K562 (cell line): Measurements from ENCODE around the gene DOK3. TPM values are rescaled to one million over a fixed set of nuclear protein-coding genes. Genes with fewer than 3 reads are reported as not detected.

Experiments used
- ATAC-seq: fragments of 200-7000 bp; cut with Tn5 transposase; 3 replicates; pipeline ENCODE4 v1.9.1; 2020; ENCODE audit warnings: moderate library complexity
- BruUV-seq: library from RNA; stranded (reverse); fragments of 400-500 nt; replicated peaks from 2 replicates; lab custom pipeline; 2021; lab: Mats Ljungman, UMichigan
- CTCF ChIA-PET: fragments of 300-600 bp; formaldehyde crosslinking; extraction: SDS; loops from one replicate; lab custom pipeline; 2021; ENCODE audit warnings: low intra/inter-chr PET ratio; lab: Yijun Ruan, JAX
- POLR2A ChIA-PET: fragments of 300-600, 350-650 bp; sonication (Branson Sonifier 250); formaldehyde crosslinking; extraction: SDS; loops from one replicate; lab custom pipeline; 2021; ENCODE audit warnings: antibody characterized with exemption, inconsistent platforms; lab: Yijun Ruan, JAX
- DNase-seq, 4 experiments: peaks; one replicate each; pipeline versions ENCODE4 v3.0.0 to v3.0.0-alpha.2; 2011 to 2018; ENCODE audit warnings: low spot score in 3 of 4, mixed read lengths in 3 of 4; ENCODE audit errors: extremely low read depth in 1 of 4
- FAIRE-seq: peaks from 2 replicates; lab custom pipeline; 2011; peaks lifted over from hg19 to GRCh38; lab: Jason Lieb, UNC
- H2AFZ ChIP-seq: 2 replicates; pipeline ENCODE4 v1.6.0; 2011; ENCODE audit warnings: low read depth, low read length, control low read depth, inconsistent platforms
- H3K27ac ChIP-seq: fragments of 200-600 bp; 3 replicates; pipeline ENCODE4 v1.8.0; 2011; ENCODE audit warnings: low read depth, mild to moderate bottlenecking, control low read depth, inconsistent platforms, low read length, moderate library complexity, mixed read lengths; ENCODE audit errors: extremely low read depth
- H3K27me3 ChIP-seq, 2 experiments: fragments of 300-600 bp in 1 of 2; 2 replicates in 1 of 2; 3 replicates in 1 of 2; pipeline versions ENCODE4 v1.6.0 to v1.8.0; 2011; ENCODE audit warnings: inconsistent platforms in 2 of 2, low read length in 2 of 2, mild to moderate bottlenecking in 1 of 2, mixed read lengths in 1 of 2, moderate library complexity in 1 of 2; ENCODE audit not compliant: control insufficient read depth in 2 of 2, insufficient read depth in 2 of 2
- H3K36me3 ChIP-seq: fragments of 300-600 bp; 3 replicates; pipeline ENCODE4 v1.8.0; 2011; ENCODE audit warnings: mild to moderate bottlenecking, low read length, inconsistent platforms; ENCODE audit not compliant: control insufficient read depth, insufficient read depth
- H3K4me1 ChIP-seq, 2 experiments: fragments of 200-600 bp in 1 of 2; replicated peaks in 1 of 2; 2 replicates in 1 of 2; 3 replicates in 1 of 2; pipeline versions ENCODE4 v1.5.1 to v1.8.0; 2011; ENCODE audit warnings: inconsistent platforms in 2 of 2, low read length in 2 of 2, mild to moderate bottlenecking in 1 of 2, mixed read lengths in 1 of 2, moderate library complexity in 1 of 2; ENCODE audit not compliant: control insufficient read depth in 2 of 2, insufficient read depth in 2 of 2
- H3K4me2 ChIP-seq: 2 replicates; pipeline ENCODE4 v1.6.1; 2011; ENCODE audit warnings: low read length, control low read depth, inconsistent platforms, mixed read lengths; ENCODE audit not compliant: insufficient read depth
- H3K4me3 ChIP-seq: fragments of 200-600 bp; sonication (generic), shearing (Covaris generic); 2 replicates; pipeline ENCODE4 v1.5.1; 2016; ENCODE audit warnings: control low read depth, inconsistent platforms
- H3K79me2 ChIP-seq: fragments of 200-600 bp; 3 replicates; pipeline ENCODE4 v1.8.0; 2011; ENCODE audit warnings: low read length, inconsistent platforms; ENCODE audit not compliant: control insufficient read depth, insufficient read depth
- H3K9ac ChIP-seq, 2 experiments: 2 replicates each; pipeline versions ENCODE4 v1.6.0 to v1.6.1; 2011; ENCODE audit warnings: low read depth in 2 of 2, low read length in 2 of 2, control low read depth in 1 of 2, inconsistent platforms in 1 of 2, mild to moderate bottlenecking in 1 of 2, mixed read lengths in 1 of 2; ENCODE audit not compliant: insufficient read depth in 1 of 2
- H3K9me1 ChIP-seq: one replicate; pipeline ENCODE4 v1.6.0; 2011; ENCODE audit warnings: inconsistent platforms, mild to moderate bottlenecking, low read length, moderate library complexity; ENCODE audit not compliant: control insufficient read depth, insufficient read depth
- H3K9me3 ChIP-seq: replicated peaks from 2 replicates; pipeline ENCODE4 v1.5.1; 2011; ENCODE audit warnings: low read depth, low read length, inconsistent platforms; ENCODE audit not compliant: control insufficient read depth, insufficient read depth
- H4K20me1 ChIP-seq: replicated peaks from 2 replicates; pipeline ENCODE4 v1.6.1; 2011; ENCODE audit warnings: low read length, inconsistent platforms, mixed read lengths; ENCODE audit not compliant: control insufficient read depth, insufficient read depth
- CTCF ChIP-seq, 3 experiments: IDR thresholded peaks in 2 of 3; conservative IDR thresholded peaks in 1 of 3; 2 replicates each; pipeline ENCODE4 v1.5.1; 2011 to 2012; ENCODE audit warnings: low read length in 3 of 3, mild to moderate bottlenecking in 3 of 3, control low read depth in 2 of 3, improper control_type of control experiment in 1 of 3, inconsistent platforms in 1 of 3, low read depth in 1 of 3, mixed read lengths in 1 of 3, moderate library complexity in 1 of 3; ENCODE audit not compliant: insufficient read depth in 2 of 3
- ERF ChIP-seq: fragments of 450-650 bp; formaldehyde crosslinking; IDR thresholded peaks from 2 replicates; pipeline ENCODE4 v1.4.0; 2020; ENCODE audit warnings: mild to moderate bottlenecking, mixed read lengths
- ETS2 ChIP-seq: IDR thresholded peaks from 2 replicates; pipeline ENCODE4 v1.6.1; 2016; ENCODE audit warnings: borderline replicate concordance, missing genetic modification characterization, mild to moderate bottlenecking, moderate library complexity, missing compliant biosample characterization; ENCODE audit not compliant: poor library complexity, severe bottlenecking
- GABPB2 ChIP-seq: fragments of 250-450 bp; sonication (Bioruptor Pico); conservative IDR thresholded peaks from 2 replicates; pipeline ENCODE4 v1.5.1; 2021; ENCODE audit warnings: mild to moderate bottlenecking
- KAT7 ChIP-seq: sonication (generic); formaldehyde crosslinking; IDR thresholded peaks from 2 replicates; pipeline ENCODE4 v1.8.0; 2022; ENCODE audit warnings: missing genetic modification reagents, mild to moderate bottlenecking, borderline replicate concordance
- MCM5 ChIP-seq: fragments of 450-650 bp; IDR thresholded peaks from 2 replicates; pipeline ENCODE4 v1.6.1; 2016; ENCODE audit warnings: low read depth
- MCM7 ChIP-seq, 2 experiments: fragments of 450-650 bp; IDR thresholded peaks; 2 replicates each; pipeline ENCODE4 v1.6.1; 2016 to 2018
- THRB ChIP-seq: fragments of 450-650 bp; formaldehyde crosslinking; conservative IDR thresholded peaks from 2 replicates; pipeline ENCODE4 v1.4.0; 2022; ENCODE audit warnings: mild to moderate bottlenecking, missing genetic modification characterization
- ZNF436 ChIP-seq: fragments of 250-450, 450-650 bp; sonication (Bioruptor Pico); formaldehyde crosslinking; IDR thresholded peaks from 2 replicates; pipeline ENCODE4 v1.7.0; 2020; ENCODE audit warnings: mild to moderate bottlenecking
- ZSCAN29 ChIP-seq: fragments of 450-650 bp; IDR thresholded peaks from 2 replicates; pipeline ENCODE4 v1.6.1; 2017
- WGBS: fragments of 100-300 bp; shearing (Covaris generic); methylation state at CpG from one replicate; pipeline ENCODE4 v1.1.6; 2016; ENCODE audit warnings: low coverage, mixed read lengths; ENCODE audit not compliant: insufficient coverage; ENCODE audit errors: missing lambda C conversion rate; 5-methylcytosine and 5-hydroxymethylcytosine counted together
- in situ Hi-C: fragments of 300-500 bp; cut with MboI; formaldehyde crosslinking; loops from 4 replicates; pipeline ENCODE4 v1.15.0; 2018; ENCODE audit warnings: inconsistent platforms, mixed read lengths
- intact Hi-C: fragments of 100-400 bp; cut with micrococcal nuclease; formaldehyde crosslinking; loops from 2 replicates; pipeline ENCODE4 v1.14.2; 2022
- polyA plus RNA-seq, 8 experiments: library from polyadenylated mRNA; depleted of rRNA in 4 of 8; stranded (reverse) in 5 of 8; unstranded in 3 of 8; fragments of >200 nt; fragmentation: Nextera tagmentation in 2 of 8; fragmentation: Illumina TruSeq in 1 of 8; extraction: Ambion mirVana in 2 of 8; extraction: Trizol in 1 of 8; gene quantifications; 2 replicates each; pipeline versions ENCODE4 v1.2.1 to v1.2.3, GENCODE V29; 2011 to 2014; ENCODE audit warnings: inconsistent platforms in 1 of 8, missing spikeins in 1 of 8
- total RNA-seq, 7 experiments: library from RNA; depleted of rRNA in 6 of 7; stranded (reverse); fragments of >200 nt in 6 of 7; fragmentation: Illumina TruSeq in 2 of 7; extraction: Trizol in 2 of 7; gene quantifications; 2 replicates each; pipeline versions ENCODE4 v1.2.1 to v1.2.3, GENCODE V29; 2011 to 2021; ENCODE audit warnings: low replicate concordance in 1 of 7

DOK3 gene
- total and polyA plus RNA-seq, 9 of the 15 experiments (the other 6 are each of a cell fraction or from before 2014, with no cell fraction given) = 1.3 to 23.0 (median 8.0) TPM

- TF ChIP-seq THRB (CRISPR knock-in tag) (no peak), GABPB2 (no peak), ERF (CRISPR knock-in tag) (no peak), MCM7 (IDR thresholded peaks at IDR 0.05) (no peak), CTCF (IDR thresholded peaks at IDR 0.05 in 2 of 3, conservative IDR thresholded peaks at IDR 0.05 in 1 of 3; ENCODE audit: insufficient read depth in 2 of 3, low read depth in 1 of 3, low read length in 3 of 3) (no peak)
Observed at GRCh38 chr5:177538876-177539275, 29.2 kb upstream of the DOK3 start (continued).

- FAIRE-seq = no peak
- Histone ChIP-seq H3K27ac (no peak overlapping the region), H3K4me1 (no peaks in the 10 kb centered on the region), H3K9ac (no peak overlapping the region), H3K4me2 (no peak overlapping the region), H3K9me3 (no peaks in the 10 kb centered on the region), H4K20me1 (0 out of 2 replicates have a peak, but pooled peaks cover 3% of the 10 kb centered on the region), H2AFZ (no peak overlapping the region), H3K79me2 (peaks cover 11% of the 10 kb centered on the region; the same call in 2 of the 3 replicates), H3K4me3 (no peak overlapping the region), H3K36me3 (peaks cover 88% of the 10 kb centered on the region; the same call in 2 of the 3 replicates), H3K27me3 (no peaks in the 10 kb centered on the region), H3K9me1 (no peaks in the 10 kb centered on the region)
- ChIA-PET POLR2A (interaction anchor here (0.6 to 1.4 kb wide), 6 partner anchors 9 to 603 kb away, joined by 3 to 7 read pairs (median 4); no protein-coding TSS in a partner anchor), CTCF (interaction anchor here (0.6 kb wide), 1 partner anchor 12 kb away, joined by 3 read pairs; no protein-coding TSS in a partner anchor)
- intact Hi-C loops = no loop called here
- no peak for ATAC-seq
- TF ChIP-seq KAT7 (CRISPR knock-in tag) (no peak), ETS2 (tag) (no peak), ZNF436 (no peak), MCM5 (no peak), ZSCAN29 (no peak)
- BruUV-seq = no TSS peak
- no peak for DNase-seq
- in situ Hi-C loops = no loop called here
- 75% methylated on average over 15 of the region's 15 CpGs for WGBS
Observed at GRCh38 chr5:177537389-177538361, 28.0 kb upstream of the DOK3 start.
